ENCODE results near the gene FAM229B. TPM values are rescaled to one million over a fixed set of nuclear protein-coding genes. Genes with fewer than 3 reads are reported as not detected.

FAM229B gene
- total and polyA plus RNA-seq, 2 donors (not counting 3 experiments of a cell fraction or from before 2014, with no cell fraction given), result 9.1 to 10.6 TPM

DNA sequence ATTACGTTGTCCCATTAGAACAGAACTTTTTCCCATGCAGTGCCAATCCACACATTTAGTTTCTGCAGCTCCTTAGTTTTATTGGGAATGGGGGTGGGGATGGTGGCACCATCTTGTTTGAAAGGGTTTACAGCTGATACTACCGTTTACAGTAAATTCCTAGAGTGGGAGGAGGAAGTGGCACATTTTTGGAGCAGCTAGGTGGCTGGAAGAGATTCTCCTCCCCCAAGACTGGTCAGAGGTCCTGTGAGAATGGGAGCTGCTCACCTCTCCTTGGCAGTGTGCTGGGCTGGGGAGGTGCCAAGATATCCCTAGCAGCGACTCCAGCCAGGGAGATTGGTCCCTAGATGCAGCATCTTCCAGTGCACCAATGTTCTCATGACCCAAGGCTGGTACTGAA, 45.9 kb upstream of the FAM229B start:
- Histone ChIP-seq H3K4me1 (ENCODE audit: control insufficient read depth, extremely low read depth, insufficient read depth, low read length) (peaks cover 47% of the 10 kb centered on the region), H3K9me3 (replicated peaks; ENCODE audit: control insufficient read depth, insufficient read depth, low read length) (no peaks in the 10 kb centered on the region), H3K4me3 (replicated peaks in 1 of 3; ENCODE audit: insufficient read depth in 1 of 3, low read depth in 1 of 3, low read length in 3 of 3) (no peak overlapping the region), H2AFZ (ENCODE audit: low read depth, low read length) (peak overlapping the region; percentile 10), H3K27me3 (ENCODE audit: control insufficient read depth in 2 of 2, insufficient read depth in 2 of 2, low read length in 2 of 2) (no peaks in the 10 kb centered on the region), H3K4me2 (ENCODE audit: insufficient read depth, low read length) (peak overlapping the region; percentile 52), H4K20me1 (replicated peaks; ENCODE audit: control insufficient read depth, extremely low read depth, insufficient read depth, low read length) (no peaks in the 10 kb centered on the region), H3K79me2 (ENCODE audit: control insufficient read depth, insufficient read depth, low read length) (no peaks in the 10 kb centered on the region), H3K27ac (ENCODE audit: insufficient read depth, low read depth, low read length) (peak overlapping the region; percentile 81), H3K9me1 (replicated peaks; ENCODE audit: control insufficient read depth, extremely low read depth, insufficient read depth, low read length) (no peaks in the 10 kb centered on the region), H3K36me3 (ENCODE audit: control insufficient read depth in 2 of 2, extremely low read depth in 1 of 2, insufficient read depth in 2 of 2, low read length in 2 of 2) (no peaks in the 10 kb centered on the region), H3K9ac (replicated peaks; ENCODE audit: extremely low read depth, insufficient read depth, low read length) (peak overlapping the region; percentile 45)
- no peak for TF ChIP-seq FOS (IDR thresholded peaks at IDR 0.05; ENCODE audit: borderline replicate concordance, insufficient read depth, low read length)
- TF ChIP-seq POLR2AphosphoS5 (IDR thresholded peaks at IDR 0.05; ENCODE audit: insufficient read depth, low read depth, low read length), result no peak
- no peak for TF ChIP-seq EZH2 (IDR thresholded peaks at IDR 0.05; ENCODE audit: borderline replicate concordance, low read depth, low read length, severe bottlenecking)
- TF ChIP-seq JUN (IDR thresholded peaks at IDR 0.05; ENCODE audit: borderline replicate concordance, insufficient read depth, insufficient read length, low read depth), result no peak
- TF ChIP-seq, protein P1, sequence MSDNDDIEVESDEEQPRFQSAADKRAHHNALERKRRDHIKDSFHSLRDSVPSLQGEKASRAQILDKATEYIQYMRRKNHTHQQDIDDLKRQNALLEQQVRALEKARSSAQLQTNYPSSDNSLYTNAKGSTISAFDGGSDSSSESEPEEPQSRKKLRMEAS (IDR thresholded peaks at IDR 0.05; ENCODE audit: insufficient read depth, insufficient read length), result no peak
- no peak for TF ChIP-seq CTCF (IDR thresholded peaks at IDR 0.05; ENCODE audit: extremely low read depth in 1 of 2, insufficient read depth in 1 of 2, low read depth in 1 of 2, low read length in 2 of 2)
- TF ChIP-seq MYC (IDR thresholded peaks at IDR 0.05; ENCODE audit: low read depth, low read length), result no peak
- TF ChIP-seq GATA2 (IDR thresholded peaks at IDR 0.05; ENCODE audit: insufficient read depth, insufficient read length, low read depth, low read length), result no peak
- TF ChIP-seq POLR2A (IDR thresholded peaks at IDR 0.05; ENCODE audit: low read depth, low read length), result no peak
- CTCF ChIA-PET, result interaction anchor here (0.6 to 5.1 kb wide), 15 partner anchors 9 to 1030 kb away, joined by 3 to 30 read pairs (median 4); a partner anchor contains a TSS
- POLR2A ChIA-PET, result no interaction called here
- no peak for FAIRE-seq
- no TSS peak for BruUV-seq (replicated peaks)
- intact Hi-C loops (cut with micrococcal nuclease) (loop anchor here (5.0 to 10.0 kb wide), 3 partner anchors 239 to 677 kb away; no protein-coding TSS in a partner anchor), dilution Hi-C loops (cut with MboI; ENCODE audit: extremely low pct_ligation_motif_present, low sequenced_read_pairs) (no loop called here)
- DNase-seq (ENCODE audit: low read depth, low spot score), result peak; percentile 9
